Small intestine (tissue), 16 donors: ENCODE results near the gene CYB561. TPM values are rescaled to one million over a fixed set of nuclear protein-coding genes. Genes with fewer than 3 reads are reported as not detected.

ENCODE experiments used
- DNase-seq, 2 donors: peaks; one replicate each; pipeline versions ENCODE4 v3.0.0 to v3.0.0-alpha.2; 2013
- FAIRE-seq: peaks from 2 replicates; lab custom pipeline; 2012; peaks lifted over from hg19 to GRCh38; lab: Jason Lieb, UNC
- H3K27ac ChIP-seq, 3 donors: one replicate each; pipeline ENCODE4 v1.5.1; 2013; ENCODE audit warnings: low read length in 2 of 3, mild to moderate bottlenecking in 2 of 3, control low read depth in 1 of 3, inconsistent platforms in 1 of 3, low read depth in 1 of 3, moderate library complexity in 1 of 3
- H3K27me3 ChIP-seq, 3 donors: one replicate each; pipeline ENCODE4 v1.6.1; 2013; ENCODE audit warnings: low read length in 3 of 3, inconsistent platforms in 1 of 3; ENCODE audit not compliant: control insufficient read depth in 3 of 3, insufficient read depth in 3 of 3
- H3K36me3 ChIP-seq, 3 donors: one replicate each; pipeline ENCODE4 v1.6.1; 2013; ENCODE audit warnings: low read length in 3 of 3, inconsistent platforms in 1 of 3, low read depth in 1 of 3, mild to moderate bottlenecking in 1 of 3, moderate library complexity in 1 of 3; ENCODE audit not compliant: control insufficient read depth in 3 of 3, insufficient read depth in 2 of 3
- H3K4me1 ChIP-seq, 3 donors: one replicate each; pipeline ENCODE4 v1.6.1; 2013; ENCODE audit warnings: low read length in 2 of 3, inconsistent platforms in 1 of 3, low read depth in 1 of 3, mild to moderate bottlenecking in 1 of 3, moderate library complexity in 1 of 3; ENCODE audit not compliant: control insufficient read depth in 3 of 3, insufficient read depth in 2 of 3
- H3K4me3 ChIP-seq, 3 donors: one replicate each; pipeline ENCODE4 v1.5.1; 2013; ENCODE audit warnings: low read length in 3 of 3, control low read depth in 1 of 3, inconsistent platforms in 1 of 3, low read depth in 1 of 3, mild to moderate bottlenecking in 1 of 3, moderate library complexity in 1 of 3
- H3K9me3 ChIP-seq, 2 donors: one replicate each; pipeline ENCODE4 v1.6.1; 2013; ENCODE audit warnings: low read depth in 1 of 2, low read length in 1 of 2; ENCODE audit not compliant: control insufficient read depth in 2 of 2, insufficient read depth in 1 of 2
- WGBS, 3 donors: extraction: QIAGEN DNeasy Blood & Tissue Kit; methylation state at CpG; one replicate each; pipeline ENCODE4 v1.1.7; 2013; 5-methylcytosine and 5-hydroxymethylcytosine counted together
- long read RNA-seq, 10 donors: transcript quantifications; one replicate each; lab custom pipeline, GENCODE V29; 2026
- polyA plus RNA-seq, 4 donors: library from polyadenylated mRNA; stranded (reverse) in 3 of 4; unstranded in 1 of 4; fragments of 200-250 nt in 3 of 4; fragments of 120-200 nt in 1 of 4; gene quantifications; one replicate each; pipeline versions ENCODE4 v1.2.1 to v1.2.3, GENCODE V29; 2013
- donor health status: healthy with polysubstance abuse.
- donor health status: control.
- donor health status: control.
- donor health status: Bipolar disorder and iron deficiency.
- donor health status: healthy.

CYB561 gene
- 10 to 100 TPM; 18.4 to 60.2 (median 34.3) TPM for polyA plus RNA-seq
- long read RNA-seq, donor 1 = 0 reads
- long read RNA-seq, donor 2, partial matches to known transcripts = 0 of 3 reads
- long read RNA-seq, donor 2, other reads (novel, unspliced or antisense) = 0 of 3 reads
- long read RNA-seq, donor 3, partial matches to known transcripts = 0 of 4 reads
- long read RNA-seq, donor 3, other reads (novel, unspliced or antisense) = 0 of 4 reads
- long read RNA-seq, donor 4 = 0 reads
- long read RNA-seq, donor 5, partial matches to known transcripts = 0 of 1 reads
- long read RNA-seq, donor 5, other reads (novel, unspliced or antisense) = 0 of 1 reads
- long read RNA-seq, donor 6, partial matches to known transcripts = 0 of 4 reads
- long read RNA-seq, donor 6, other reads (novel, unspliced or antisense) = 0 of 4 reads
- long read RNA-seq, donor 7, partial matches to known transcripts = 0 of 4 reads
- long read RNA-seq, donor 7, other reads (novel, unspliced or antisense) = 0 of 4 reads
- long read RNA-seq, donor 8, partial matches to known transcripts = 0 of 1 reads
- long read RNA-seq, donor 8, other reads (novel, unspliced or antisense) = 0 of 1 reads
- long read RNA-seq, donor 9, partial matches to known transcripts = 0 of 2 reads
- long read RNA-seq, donor 9, other reads (novel, unspliced or antisense) = 0 of 2 reads
- long read RNA-seq, donor 10, transcript CYB561-201 (6 exons, 3,001 nt) = major isoform, 8 of 10 reads
- long read RNA-seq, donor 10, partial matches to known transcripts = 0 of 10 reads
- long read RNA-seq, donor 10, other reads (novel, unspliced or antisense) = 0 of 10 reads

GRCh38 chr17:63445954-63446752 is at the start of gene CYB561:
TSS of gene CYB561 (minus strand) at chr17:63446306. CDS start at chr17:63437547, 8,759 bp downstream.
- WGBS, 3 donors = 0% methylated on average over 45 to 99 of the region's 99 CpGs
- Histone ChIP-seq H3K27ac (peak within 1 kb of the TSS; percentile 68 to 96 (median 93)), H3K36me3 (peaks cover 0 to 12% (median 0%) of the 10 kb centered on the region in 3 donors), H3K4me1 (peaks cover 0 to 29% (median 11%) of the 10 kb centered on the region in 3 donors), H3K4me3 (peak within 1 kb of the TSS; percentile 44 to 75 (median 60)), H3K27me3 (no peaks in the 10 kb centered on the region), H3K9me3 (no peaks in the 10 kb centered on the region)
- FAIRE-seq = no peak
- DNase-seq = peak; percentile 82 to 93

GRCh38 chr17:63495491-63495890 is 49.4 kb upstream of the CYB561 start:
- DNase-seq (no peak), FAIRE-seq (no peak)
- Histone ChIP-seq H3K27me3 (no peaks in the 10 kb centered on the region), H3K27ac (no peak overlapping the region), H3K9me3 (no peaks in the 10 kb centered on the region), H3K36me3 (peaks cover 0 to 78% (median 11%) of the 10 kb centered on the region in 3 donors), H3K4me3 (no peak overlapping the region), H3K4me1 (peaks cover 0 to 3% (median 0%) of the 10 kb centered on the region in 3 donors)
- WGBS, 3 donors = 74 to 90% (median 80%) methylated on average over 6 of the region's 6 CpGs

- H3K4me3 ChIP-seq = no peak overlapping the region
- no peak for FAIRE-seq
- WGBS, 3 donors = 79 to 88% (median 84%) methylated on average over 12 of the region's 12 CpGs
These were observed 48.3 kb upstream of the CYB561 start for GRCh38 chr17:63494300-63494928.

GRCh38 chr17:63493411-63493810 is 47.3 kb upstream of the CYB561 start:
- Histone ChIP-seq H3K4me1 (no peaks in the 10 kb centered on the region), H3K36me3 (peaks cover 0 to 96% (median 14%) of the 10 kb centered on the region in 3 donors), H3K27ac (no peak overlapping the region), H3K9me3 (no peaks in the 10 kb centered on the region), H3K27me3 (no peaks in the 10 kb centered on the region), H3K4me3 (no peak overlapping the region)
- WGBS, 3 donors = 87 to 91% (median 89%) methylated on average over 9 of the region's 9 CpGs
- FAIRE-seq = no peak
- DNase-seq = no peak

More at GRCh38 chr17:63494300-63494928, 48.3 kb upstream of the CYB561 start:
- DNase-seq = no peak
- no peaks in the 10 kb centered on the region for H3K4me1 ChIP-seq
- H3K27me3 ChIP-seq = no peaks in the 10 kb centered on the region
- peaks cover 0 to 88% (median 14%) of the 10 kb centered on the region in 3 donors for H3K36me3 ChIP-seq
- H3K9me3 ChIP-seq = no peaks in the 10 kb centered on the region
- H3K27ac ChIP-seq = no peak overlapping the region

- H3K27me3 ChIP-seq = no peaks in the 10 kb centered on the region
- DNase-seq (no peak), FAIRE-seq (no peak)
- 93 to 98% (median 96%) methylated on average over 6 of the region's 6 CpGs for WGBS, 3 donors
- H3K4me3 ChIP-seq = no peak overlapping the region
- H3K27ac ChIP-seq = no peak overlapping the region
- no peaks in the 10 kb centered on the region for H3K9me3 ChIP-seq
- H3K36me3 ChIP-seq = peaks cover 0 to 97% (median 14%) of the 10 kb centered on the region in 3 donors
- no peaks in the 10 kb centered on the region for H3K4me1 ChIP-seq
These were observed 46.8 kb upstream of the CYB561 start for GRCh38 chr17:63492940-63493339.

GRCh38 chr17:63491977-63492618 is 46.0 kb upstream of the CYB561 start:
- no peak for FAIRE-seq
- WGBS, 3 donors = 82 to 93% (median 85%) methylated on average over 10 of the region's 10 CpGs
- no peaks in the 10 kb centered on the region for H3K27me3 ChIP-seq
- no peak for DNase-seq
- H3K4me3 ChIP-seq = no peak overlapping the region
- no peaks in the 10 kb centered on the region for H3K9me3 ChIP-seq
- H3K36me3 ChIP-seq = peaks cover 0 to 97% (median 18%) of the 10 kb centered on the region in 3 donors
- H3K4me1 ChIP-seq = no peaks in the 10 kb centered on the region
- H3K27ac ChIP-seq = no peak overlapping the region

- H3K27me3 ChIP-seq = no peaks in the 10 kb centered on the region
- WGBS, 3 donors = 86 to 89% (median 88%) methylated on average over 8 of the region's 8 CpGs
- no peak overlapping the region for H3K27ac ChIP-seq
- DNase-seq (no peak), FAIRE-seq (no peak)
- no peaks in the 10 kb centered on the region for H3K9me3 ChIP-seq
- no peak overlapping the region for H3K4me3 ChIP-seq
- no peaks in the 10 kb centered on the region for H3K4me1 ChIP-seq
- peaks cover 0 to 97% (median 19%) of the 10 kb centered on the region in 3 donors for H3K36me3 ChIP-seq
These were observed 45.3 kb upstream of the CYB561 start for GRCh38 chr17:63491413-63491812.
